ENCODE measurements around the gene TNS3.

TNS3 gene

GRCh38 chr7:47509571-47509970, 72.3 kb downstream of the TNS3 start:
- no peaks in the 10 kb centered on the region for H3K4me1 Mint-ChIP-seq (ENCODE audit: low read depth)
- H3K4me3 Mint-ChIP-seq: no peak overlapping the region
- no peaks in the 10 kb centered on the region for H3K27me3 Mint-ChIP-seq
- H3K36me3 Mint-ChIP-seq: no peaks in the 10 kb centered on the region
- no peaks in the 10 kb centered on the region for H3K9me3 Mint-ChIP-seq (ENCODE audit: low read depth)
- H3K27ac Mint-ChIP-seq: no peak overlapping the region

GRCh38 chr7:47508389-47509380, 73.2 kb downstream of the TNS3 start:
- no peaks in the 10 kb centered on the region for H3K36me3 Mint-ChIP-seq
- no peak overlapping the region for H3K27ac Mint-ChIP-seq
- no peaks in the 10 kb centered on the region for H3K4me1 Mint-ChIP-seq (ENCODE audit: low read depth)
- no peak overlapping the region for H3K4me3 Mint-ChIP-seq
- no peaks in the 10 kb centered on the region for H3K9me3 Mint-ChIP-seq (ENCODE audit: low read depth)
- H3K27me3 Mint-ChIP-seq: no peaks in the 10 kb centered on the region

- Mint-ChIP-seq H3K4me1 (ENCODE audit: low read depth) (no peaks in the 10 kb centered on the region), H3K4me3 (no peak overlapping the region), H3K36me3 (no peaks in the 10 kb centered on the region), H3K9me3 (ENCODE audit: low read depth) (no peaks in the 10 kb centered on the region), H3K27ac (no peak overlapping the region), H3K27me3 (no peaks in the 10 kb centered on the region)
These were observed 74.4 kb downstream of the TNS3 start for GRCh38 chr7:47507522-47507921.

DNA sequence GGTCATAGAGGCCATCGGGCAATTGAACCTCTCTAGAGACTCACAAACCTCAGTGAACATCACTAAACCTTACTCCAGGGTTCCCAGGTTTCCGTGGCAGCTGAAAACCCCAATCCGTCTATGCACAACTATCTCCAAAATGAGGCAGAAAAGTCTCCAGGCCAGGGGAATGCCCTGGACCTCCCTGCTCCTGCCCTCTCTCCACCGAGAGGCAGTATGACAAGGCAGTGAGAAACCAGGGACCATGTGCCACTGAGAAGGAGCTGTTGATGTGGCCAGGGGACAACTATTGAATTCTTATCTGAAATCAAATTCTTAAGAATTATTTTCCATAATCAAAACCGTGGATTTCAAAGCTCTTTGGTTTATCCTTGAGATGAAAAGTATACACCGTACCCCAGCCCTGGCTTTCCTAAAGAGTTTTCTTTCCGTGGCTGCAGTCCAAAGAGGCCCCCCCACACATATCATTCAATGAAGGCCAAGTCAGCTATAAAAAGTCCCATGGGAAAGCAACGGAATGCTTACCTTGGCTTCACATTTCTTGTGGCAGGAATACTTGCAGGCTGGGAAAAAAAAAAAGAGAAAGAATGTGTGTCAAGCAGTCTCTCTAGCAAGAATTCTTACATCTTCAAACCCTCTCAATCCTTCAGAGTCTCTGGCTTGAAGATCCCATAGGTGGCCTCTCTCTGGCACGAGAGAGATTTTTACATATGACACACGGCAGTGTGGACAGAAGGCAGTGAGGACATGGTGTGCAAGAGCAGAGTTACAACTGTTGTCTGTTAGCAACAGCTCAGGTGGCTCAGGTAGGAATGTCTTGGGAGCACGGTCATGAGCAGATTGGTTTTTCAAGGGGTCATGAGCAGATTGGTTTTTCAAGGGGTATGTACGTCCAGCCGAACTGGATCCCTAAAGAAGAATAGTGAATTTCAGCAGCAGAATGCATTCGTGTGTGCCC, 75.2 kb downstream of the TNS3 start:
- Mint-ChIP-seq H3K36me3 (no peaks in the 10 kb centered on the region), H3K9me3 (ENCODE audit: low read depth) (no peaks in the 10 kb centered on the region), H3K27ac (no peak overlapping the region), H3K4me3 (no peak overlapping the region), H3K27me3 (no peaks in the 10 kb centered on the region), H3K4me1 (ENCODE audit: low read depth) (no peaks in the 10 kb centered on the region)

DNA sequence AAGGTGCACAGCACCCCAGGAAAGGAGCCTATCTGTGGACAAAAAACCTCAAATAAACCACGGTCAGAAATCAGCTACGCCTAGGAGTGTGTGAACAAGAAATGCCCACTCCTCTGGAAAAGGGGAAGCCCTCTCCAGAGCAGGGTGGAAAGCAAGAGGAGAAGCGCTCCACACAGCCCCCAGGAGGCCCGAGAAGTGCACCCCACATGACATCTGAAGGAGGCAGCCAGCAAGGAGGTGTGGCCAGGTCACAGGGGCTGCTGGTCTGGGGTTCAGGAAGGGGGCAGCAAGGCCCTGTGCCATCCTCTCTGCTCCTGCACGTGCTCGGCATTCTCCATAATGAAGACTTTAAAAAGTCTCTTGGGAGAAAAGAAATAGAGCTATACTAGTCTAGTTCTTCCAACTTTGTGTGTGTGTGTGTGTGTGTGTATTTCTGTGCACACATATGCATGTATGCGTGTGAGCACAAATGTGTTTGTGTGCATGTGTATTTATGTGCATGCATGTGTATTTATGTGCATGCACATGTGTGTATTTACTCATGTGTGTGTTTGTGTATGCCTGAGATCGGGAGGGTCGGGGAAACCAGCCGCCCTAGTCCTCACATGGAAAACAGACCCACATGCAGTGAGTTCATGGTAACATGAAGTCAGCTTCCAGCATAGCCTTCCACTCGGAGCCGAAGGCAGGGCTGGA, 76.5 kb downstream of the TNS3 start:
- no peaks in the 10 kb centered on the region for H3K4me1 Mint-ChIP-seq (ENCODE audit: low read depth)
- H3K9me3 Mint-ChIP-seq (ENCODE audit: low read depth): no peaks in the 10 kb centered on the region
- no peaks in the 10 kb centered on the region for H3K36me3 Mint-ChIP-seq
- H3K27me3 Mint-ChIP-seq: no peaks in the 10 kb centered on the region
- no peak overlapping the region for H3K4me3 Mint-ChIP-seq
- H3K27ac Mint-ChIP-seq: no peak overlapping the region

DNA sequence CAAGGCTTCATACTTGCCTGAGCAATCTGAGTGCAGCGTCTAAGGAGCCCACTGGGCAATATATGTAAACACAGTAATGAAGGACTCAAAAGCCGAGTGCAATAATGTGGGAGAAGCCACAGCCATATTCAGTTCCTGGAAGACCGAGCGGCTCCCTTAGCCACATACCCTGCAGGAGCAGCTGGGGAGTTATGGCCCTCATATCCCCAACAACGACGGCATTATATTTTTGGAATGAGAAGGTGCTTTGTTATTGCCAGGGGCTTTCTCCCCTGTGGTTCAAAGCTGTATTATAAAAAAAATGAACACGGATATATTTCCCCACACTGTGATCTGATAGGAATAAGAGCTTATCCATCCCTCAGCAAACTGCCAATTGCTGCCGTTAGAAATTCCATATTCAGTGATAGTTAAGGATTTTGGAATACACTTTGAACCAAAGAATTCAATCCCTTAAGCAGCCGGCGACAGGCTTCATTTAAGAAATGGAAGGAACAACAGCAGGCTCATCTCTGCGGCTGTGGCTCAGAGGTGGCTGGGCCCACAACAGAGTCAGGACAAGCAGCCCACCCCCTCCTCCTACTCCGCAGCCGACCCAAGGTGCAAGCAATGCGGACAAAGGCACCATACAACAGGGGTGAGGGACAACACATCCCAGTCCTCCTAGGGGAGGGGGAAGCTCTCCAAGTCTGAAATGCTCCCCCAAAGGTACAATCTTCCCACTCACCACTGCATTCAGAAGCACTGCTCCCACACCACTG, 77.2 kb downstream of the TNS3 start:
- H3K36me3 Mint-ChIP-seq: no peaks in the 10 kb centered on the region
- H3K9me3 Mint-ChIP-seq (ENCODE audit: low read depth): no peaks in the 10 kb centered on the region
- H3K27me3 Mint-ChIP-seq: no peaks in the 10 kb centered on the region
- H3K27ac Mint-ChIP-seq: no peak overlapping the region
- H3K4me1 Mint-ChIP-seq (ENCODE audit: low read depth): no peaks in the 10 kb centered on the region
- no peak overlapping the region for H3K4me3 Mint-ChIP-seq

GRCh38 chr7:47503281-47503680, 78.6 kb downstream of the TNS3 start:
- H3K27me3 Mint-ChIP-seq: no peaks in the 10 kb centered on the region
- H3K27ac Mint-ChIP-seq: no peak overlapping the region
- no peak overlapping the region for H3K4me3 Mint-ChIP-seq
- H3K9me3 Mint-ChIP-seq (ENCODE audit: low read depth): no peaks in the 10 kb centered on the region
- no peaks in the 10 kb centered on the region for H3K36me3 Mint-ChIP-seq
- H3K4me1 Mint-ChIP-seq (ENCODE audit: low read depth): no peaks in the 10 kb centered on the region

GRCh38 chr7:47502240-47502877, 79.6 kb downstream of the TNS3 start:
- no peaks in the 10 kb centered on the region for H3K27me3 Mint-ChIP-seq
- H3K36me3 Mint-ChIP-seq: no peaks in the 10 kb centered on the region

DNA sequence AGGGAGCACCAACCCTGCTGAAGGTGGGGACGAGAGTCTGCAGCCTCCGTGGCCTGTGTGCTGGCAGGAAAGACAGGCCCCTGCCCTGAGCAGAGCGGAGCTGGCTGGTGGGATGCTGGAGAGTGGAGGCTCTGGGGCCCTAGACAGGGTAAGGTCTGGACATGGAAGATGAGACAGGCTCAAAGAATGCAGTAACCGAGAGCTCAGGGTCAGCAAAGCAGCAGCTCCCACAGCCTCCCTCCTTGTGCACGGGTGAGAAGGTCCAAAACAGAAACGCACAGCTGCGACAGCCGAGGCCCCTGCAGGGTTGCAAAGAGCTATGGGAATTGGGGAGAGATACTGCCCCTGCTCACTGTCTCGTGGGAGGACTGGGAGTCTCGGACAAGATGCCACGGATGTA, 80.5 kb downstream of the TNS3 start:
- no peaks in the 10 kb centered on the region for H3K36me3 Mint-ChIP-seq
- H3K27me3 Mint-ChIP-seq: no peaks in the 10 kb centered on the region
- no peaks in the 10 kb centered on the region for H3K4me1 Mint-ChIP-seq (ENCODE audit: low read depth)
- H3K4me3 Mint-ChIP-seq: no peak overlapping the region
- H3K27ac Mint-ChIP-seq: no peak overlapping the region
- no peaks in the 10 kb centered on the region for H3K9me3 Mint-ChIP-seq (ENCODE audit: low read depth)

More at GRCh38 chr7:47502240-47502877, 79.6 kb downstream of the TNS3 start:
- Mint-ChIP-seq H3K4me1 (ENCODE audit: low read depth) (no peaks in the 10 kb centered on the region), H3K27ac (no peak overlapping the region), H3K4me3 (no peak overlapping the region), H3K9me3 (ENCODE audit: low read depth) (no peaks in the 10 kb centered on the region)

DNA sequence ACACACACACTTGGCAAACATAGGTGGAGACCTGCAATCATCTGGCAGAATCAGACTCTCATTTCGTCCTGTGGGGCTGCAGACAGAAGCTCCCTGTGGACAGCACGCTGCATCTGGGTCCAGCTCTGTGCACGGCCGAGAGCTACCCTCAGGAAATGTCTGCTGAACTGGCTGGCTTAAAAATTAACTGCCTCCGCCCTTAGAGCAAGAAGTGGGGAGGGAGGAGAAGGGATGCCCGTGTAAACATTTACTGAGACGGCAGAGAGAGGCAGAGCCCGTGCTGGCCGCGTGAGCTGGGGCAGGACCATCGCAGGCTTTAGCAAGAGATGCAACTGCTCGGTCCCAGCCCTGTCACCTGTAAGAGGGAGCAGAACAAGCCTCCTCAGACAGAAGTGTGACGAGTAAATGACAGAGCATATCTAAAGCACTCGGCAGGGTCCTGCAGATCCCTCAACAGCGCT, 81.8 kb downstream of the TNS3 start:
- Mint-ChIP-seq H3K27me3 (no peaks in the 10 kb centered on the region), H3K36me3 (no peaks in the 10 kb centered on the region), H3K4me3 (no peak overlapping the region), H3K9me3 (ENCODE audit: low read depth) (no peaks in the 10 kb centered on the region), H3K27ac (no peak overlapping the region), H3K4me1 (ENCODE audit: low read depth) (no peaks in the 10 kb centered on the region)

DNA sequence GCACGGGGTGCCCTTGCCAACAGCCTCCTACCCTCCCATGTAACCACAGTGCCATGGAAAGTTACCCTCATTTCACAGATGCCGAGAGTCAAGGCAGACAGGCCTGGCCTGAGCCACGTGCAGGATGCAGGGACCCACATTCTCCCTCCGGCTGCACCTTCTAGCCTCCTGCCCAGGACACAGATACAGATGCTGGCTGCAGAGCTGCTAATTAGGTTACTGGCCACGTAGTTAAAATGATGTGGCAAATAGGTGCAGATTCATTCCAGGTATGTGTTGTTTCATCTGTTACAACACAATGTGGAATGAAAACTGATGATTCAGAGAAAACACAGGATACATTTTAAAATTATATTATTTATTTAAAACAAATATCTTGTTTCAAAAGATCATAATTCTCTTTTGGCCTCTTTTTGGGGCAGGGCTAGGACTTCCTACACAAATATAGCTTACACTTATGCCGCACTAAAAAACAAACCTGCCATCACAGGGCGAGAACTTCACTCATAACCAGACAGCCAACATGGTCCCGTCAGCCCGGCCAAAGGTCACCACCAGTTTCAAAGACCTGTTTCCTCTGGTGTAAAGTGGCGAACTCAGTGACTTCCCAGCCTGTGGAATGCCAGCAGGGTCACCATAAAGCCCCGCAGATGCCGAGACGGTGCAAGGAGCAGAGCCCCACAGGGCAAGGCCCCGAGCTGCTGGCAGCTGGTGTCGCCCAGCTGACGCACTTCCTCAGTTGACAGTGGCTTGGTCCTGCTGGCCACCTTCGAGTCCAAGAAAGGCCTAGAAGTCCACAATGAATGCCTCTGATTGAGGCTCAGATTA, 83.5 kb downstream of the TNS3 start:
- Mint-ChIP-seq H3K4me1 (ENCODE audit: low read depth) (no peaks in the 10 kb centered on the region), H3K27me3 (no peaks in the 10 kb centered on the region), H3K27ac (no peak overlapping the region), H3K9me3 (ENCODE audit: low read depth) (no peaks in the 10 kb centered on the region), H3K36me3 (no peaks in the 10 kb centered on the region), H3K4me3 (no peak overlapping the region)

DNA sequence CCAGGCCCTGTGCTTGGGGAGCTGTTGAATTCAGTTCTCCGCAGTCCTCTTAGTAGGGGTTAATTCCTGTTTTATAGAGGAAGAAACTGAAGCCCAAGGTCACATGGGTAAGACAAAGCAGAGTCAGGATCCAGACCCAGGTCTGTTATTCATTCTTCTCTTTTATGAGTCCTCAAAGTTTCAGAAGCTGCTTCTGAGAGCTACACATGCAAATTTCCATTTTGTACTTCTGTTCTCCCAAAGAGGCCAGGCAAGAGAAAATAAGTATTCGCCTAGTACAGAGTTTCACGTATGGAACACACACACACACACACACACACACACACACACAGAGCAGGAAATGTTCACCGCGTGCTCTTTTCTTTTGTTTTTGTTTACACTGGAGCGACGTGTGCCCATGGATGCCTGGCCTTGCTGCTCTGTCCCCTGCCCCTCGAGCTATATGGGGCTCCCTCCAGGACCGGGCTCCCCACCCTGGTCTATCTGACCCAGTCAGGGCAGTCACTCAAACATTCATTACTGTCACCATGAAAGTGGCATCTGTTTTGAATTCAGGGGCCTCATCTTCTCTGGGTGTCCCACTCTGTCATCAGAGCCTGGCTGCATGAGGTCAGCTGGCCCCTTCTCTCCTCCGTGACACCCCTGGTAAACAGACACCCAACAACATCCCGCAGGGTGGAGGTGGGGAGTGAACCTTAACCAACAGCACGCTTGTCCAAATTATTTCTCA, 84.4 kb downstream of the TNS3 start:
- H3K36me3 Mint-ChIP-seq: no peaks in the 10 kb centered on the region
- H3K9me3 Mint-ChIP-seq (ENCODE audit: low read depth): no peaks in the 10 kb centered on the region
- no peak overlapping the region for H3K4me3 Mint-ChIP-seq
- no peak overlapping the region for H3K27ac Mint-ChIP-seq
- no peaks in the 10 kb centered on the region for H3K27me3 Mint-ChIP-seq
- H3K4me1 Mint-ChIP-seq (ENCODE audit: low read depth): no peaks in the 10 kb centered on the region

Data from activated naive CD8-positive, alpha-beta T cell (primary cell).